DND-41 (cell line): Measurements from ENCODE around the gene IFT74.

Experiments
- ATAC-seq: fragments of 200-7000 bp; cut with Tn5 transposase; 3 replicates; pipeline ENCODE4 v1.9.1; 2021; ENCODE audit warnings: low read depth; ENCODE audit not compliant: insufficient read depth
- DNase-seq: peaks from one replicate; pipeline ENCODE4 v3.0.0-alpha.2; 2020
- H2AFZ ChIP-seq: 2 replicates; pipeline ENCODE4 v1.6.0; 2012; ENCODE audit warnings: low read depth, low read length
- H3K27ac ChIP-seq: 2 replicates; pipeline ENCODE4 v1.5.1; 2012; ENCODE audit warnings: low read length, inconsistent platforms
- H3K27me3 ChIP-seq: fragments of 200-600 bp; sonication (generic); 2 replicates; pipeline ENCODE4 v1.6.0; 2012; ENCODE audit warnings: low read length, mild to moderate bottlenecking, inconsistent platforms; ENCODE audit not compliant: insufficient read depth, poor library complexity
- H3K36me3 ChIP-seq: 2 replicates; pipeline ENCODE4 v1.5.1; 2012; ENCODE audit warnings: low read length, inconsistent platforms; ENCODE audit not compliant: insufficient read depth
- H3K4me1 ChIP-seq: 2 replicates; pipeline ENCODE4 v1.5.1; 2012; ENCODE audit warnings: mild to moderate bottlenecking, low read length; ENCODE audit not compliant: insufficient read depth
- H3K4me2 ChIP-seq: 2 replicates; pipeline ENCODE4 v1.6.0; 2012; ENCODE audit warnings: mild to moderate bottlenecking, moderate library complexity, low read length, inconsistent platforms; ENCODE audit not compliant: insufficient read depth
- H3K4me3 ChIP-seq, 2 experiments: fragments of 200-600 bp in 1 of 2; shearing (Covaris generic) in 1 of 2; 2 replicates each; pipeline ENCODE4 v1.5.1; 2012 to 2016; ENCODE audit warnings: inconsistent platforms in 2 of 2, low read length in 2 of 2, mild to moderate bottlenecking in 2 of 2, low read depth in 1 of 2, moderate library complexity in 1 of 2
- H3K79me2 ChIP-seq: 2 replicates; pipeline ENCODE4 v1.6.0; 2012; ENCODE audit warnings: low read length, inconsistent platforms; ENCODE audit not compliant: insufficient read depth
- H3K9ac ChIP-seq: 2 replicates; pipeline ENCODE4 v1.6.0; 2012; ENCODE audit warnings: low read depth, mild to moderate bottlenecking, inconsistent platforms, low read length, moderate library complexity
- H3K9me3 ChIP-seq: 2 replicates; pipeline ENCODE4 v1.5.1; 2012; ENCODE audit warnings: low read length, moderate library complexity, mild to moderate bottlenecking, inconsistent platforms; ENCODE audit not compliant: insufficient read depth, severe bottlenecking
- H4K20me1 ChIP-seq: 2 replicates; pipeline ENCODE4 v1.6.0; 2012; ENCODE audit warnings: low read length; ENCODE audit not compliant: insufficient read depth
- CTCF ChIP-seq: IDR thresholded peaks from 2 replicates; pipeline ENCODE4 v1.5.1; 2012; ENCODE audit warnings: borderline replicate concordance, low read length, moderate library complexity, mild to moderate bottlenecking; ENCODE audit not compliant: poor library complexity, severe bottlenecking; ENCODE audit errors: extremely low read depth
- EZH2 ChIP-seq: IDR thresholded peaks from 3 replicates; pipeline ENCODE4 v1.6.1; 2012; ENCODE audit warnings: borderline replicate concordance, low read depth, mild to moderate bottlenecking, moderate library complexity, low read length, inconsistent platforms; ENCODE audit not compliant: severe bottlenecking

The IFT74 gene

GRCh38 chr9:27065288-27065687 lies 109.1 kb downstream of the IFT74 start:
- Histone ChIP-seq H2AFZ (no peak overlapping the region), H3K27ac (no peak overlapping the region), H3K9ac (no peak overlapping the region), H3K79me2 (no peaks in the 10 kb centered on the region), H3K4me1 (no peaks in the 10 kb centered on the region), H3K27me3 (no peaks in the 10 kb centered on the region), H3K4me3 (no peak overlapping the region), H3K4me2 (no peak overlapping the region), H3K36me3 (no peaks in the 10 kb centered on the region), H3K9me3 (no peaks in the 10 kb centered on the region), H4K20me1 (no peaks in the 10 kb centered on the region)
- no peak for ATAC-seq
- no peak for DNase-seq
- TF ChIP-seq CTCF (no peak), EZH2 (no peak)

- Histone ChIP-seq H3K4me2 (no peak overlapping the region), H3K27ac (no peak overlapping the region), H3K9ac (no peak overlapping the region), H3K9me3 (no peaks in the 10 kb centered on the region), H2AFZ (no peak overlapping the region), H3K4me3 (no peak overlapping the region), H3K27me3 (no peaks in the 10 kb centered on the region), H4K20me1 (no peaks in the 10 kb centered on the region), H3K4me1 (no peaks in the 10 kb centered on the region), H3K36me3 (no peaks in the 10 kb centered on the region), H3K79me2 (no peaks in the 10 kb centered on the region)
- DNase-seq (no peak), ATAC-seq (no peak)
- TF ChIP-seq EZH2 (no peak), CTCF (no peak)
Observed at GRCh38 chr9:27073841-27074728, 117.9 kb downstream of the IFT74 start.

GRCh38 chr9:27078685-27079084 lies 122.5 kb downstream of the IFT74 start:
- no peak for TF ChIP-seq CTCF
- no peak for TF ChIP-seq EZH2
- Histone ChIP-seq H3K79me2 (no peaks in the 10 kb centered on the region), H3K27me3 (no peaks in the 10 kb centered on the region), H3K36me3 (no peaks in the 10 kb centered on the region), H3K27ac (no peak overlapping the region), H3K4me1 (no peaks in the 10 kb centered on the region), H4K20me1 (no peaks in the 10 kb centered on the region), H3K4me2 (no peak overlapping the region), H3K4me3 (no peak overlapping the region), H2AFZ (no peak overlapping the region), H3K9me3 (no peaks in the 10 kb centered on the region), H3K9ac (no peak overlapping the region)
- no peak for ATAC-seq
- DNase-seq = no peak
